ENCODE data around the gene BTF3L4. TPM values are rescaled to one million over a fixed set of nuclear protein-coding genes. Genes with fewer than 3 reads are reported as not detected.

The BTF3L4 gene
- total RNA-seq (2014; rRNA removed; shearing (Covaris generic)) (53.2 and 68.6 TPM in 2 replicates), polyA plus RNA-seq (2016; fragmentation: Nextera tagmentation; extraction: Ambion mirVana) (100 and 101 TPM in 2 replicates)

DNA sequence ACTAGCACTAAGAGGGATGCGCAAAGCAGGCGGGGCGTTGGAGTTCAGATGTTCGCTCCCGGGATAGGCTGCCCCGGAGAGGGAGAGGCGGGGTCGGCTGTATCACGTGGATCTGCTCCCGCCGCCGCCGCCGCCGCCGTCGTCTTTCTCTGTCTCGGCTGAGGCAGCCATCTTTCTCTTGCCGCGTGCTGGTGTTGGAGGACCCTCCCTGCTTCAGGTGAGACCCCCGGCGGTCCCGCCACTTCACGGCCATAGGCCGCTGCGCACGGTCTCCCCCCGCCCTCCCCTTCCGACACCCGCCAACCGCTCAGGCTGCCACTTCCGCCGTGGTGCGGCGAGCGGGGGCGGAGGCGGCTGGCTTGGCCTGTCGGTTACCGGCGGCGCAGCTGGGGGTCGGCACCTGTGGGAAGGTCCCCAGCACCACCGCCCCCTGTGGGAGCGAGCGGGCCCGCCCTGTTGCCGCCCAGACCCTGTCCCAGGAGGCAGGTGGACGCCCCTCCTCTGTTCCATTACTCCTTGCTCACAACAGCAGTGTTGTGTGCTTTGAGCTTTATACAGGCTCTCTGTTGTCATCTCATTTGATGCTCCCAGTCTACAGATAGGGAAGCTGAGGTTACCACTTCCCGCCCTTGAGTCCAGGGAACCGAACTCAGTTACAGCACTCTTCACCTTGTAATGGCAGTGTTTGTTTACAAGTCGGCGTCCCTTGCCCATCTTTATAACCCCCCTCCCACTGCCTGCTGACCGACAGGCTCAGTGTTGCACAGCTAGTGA lies at the start of gene BTF3L4:
BTF3L4 (plus strand) TSS at position 133 of the 774 bp plus-strand sequence. CDS start 3,553 bp downstream, outside the sequence.
- 0 to 1% methylated on average over 29 to 48 of the region's 54 CpGs for WGBS, 2 experiments (ENCODE audit: low coverage in 1 of 2, low lambda C conversion rate in 2 of 2, missing lambda C conversion rate in 2 of 2)
- Histone ChIP-seq H4K20me1 (ENCODE audit: insufficient read depth) (no peaks in the 10 kb centered on the region; the same call in none of the 2 replicates), H3F3A (ENCODE audit: insufficient read depth) (peaks cover 39% of the 10 kb centered on the region; the same call in 1 of the 2 replicates), H3K27me3 (replicated peaks; ENCODE audit: insufficient read depth) (no peaks in the 10 kb centered on the region), H3K9me3 (ENCODE audit: low read depth) (no peaks in the 10 kb centered on the region), H3K4me3 (peak within 1 kb of the TSS; percentile 97), H3K79me2 (ENCODE audit: insufficient read depth) (peaks cover 89% of the 10 kb centered on the region), H3K9ac (peak within 1 kb of the TSS; percentile 94), H2AFZ (peak within 1 kb of the TSS; percentile 85), H3K4me2 (ENCODE audit: unreplicated experiment) (peak within 1 kb of the TSS; percentile 97), H3K9me2 (ENCODE audit: insufficient read depth) (no peaks in the 10 kb centered on the region), H3K4me1 (ENCODE audit: insufficient read depth) (peaks cover 41% of the 10 kb centered on the region), H3K27ac (peak within 1 kb of the TSS; percentile 90), H3K36me3 (ENCODE audit: low read depth) (peaks cover 18% of the 10 kb centered on the region)
- TF ChIP-seq EZH2phosphoT487 (IDR thresholded peaks at IDR 0.05; ENCODE audit: insufficient read depth, low read depth) = no peak
- no peak for TF ChIP-seq EZH2 (IDR thresholded peaks at IDR 0.05; ENCODE audit: insufficient read depth, poor library complexity, severe bottlenecking)
- in situ Hi-C loops (cut with MboI) = no loop called here
- DNase-seq = peak; percentile 97

- in situ Hi-C loops (cut with MboI) = no loop called here
- Histone ChIP-seq H3K27me3 (replicated peaks; ENCODE audit: insufficient read depth) (no peaks in the 10 kb centered on the region), H3K9me3 (ENCODE audit: low read depth) (no peaks in the 10 kb centered on the region), H3K4me3 (no peak overlapping the region), H3K79me2 (ENCODE audit: insufficient read depth) (no peaks in the 10 kb centered on the region), H3K9ac (no peak overlapping the region), H3K4me1 (ENCODE audit: insufficient read depth) (peaks cover 24% of the 10 kb centered on the region), H3F3A (ENCODE audit: insufficient read depth) (peaks cover 20% of the 10 kb centered on the region), H2AFZ (peak overlapping the region; percentile 40; the same call in 1 of the 2 replicates), H3K36me3 (ENCODE audit: low read depth) (no peaks in the 10 kb centered on the region), H3K4me2 (ENCODE audit: unreplicated experiment) (no peak overlapping the region), H4K20me1 (ENCODE audit: insufficient read depth) (no peaks in the 10 kb centered on the region), H3K27ac (no peak overlapping the region), H3K9me2 (ENCODE audit: insufficient read depth) (no peaks in the 10 kb centered on the region)
- TF ChIP-seq EZH2 (IDR thresholded peaks at IDR 0.05; ENCODE audit: insufficient read depth, poor library complexity, severe bottlenecking) (no peak), EZH2phosphoT487 (IDR thresholded peaks at IDR 0.05; ENCODE audit: insufficient read depth, low read depth) (no peak)
- WGBS, 2 experiments (ENCODE audit: low coverage in 1 of 2, low lambda C conversion rate in 2 of 2, missing lambda C conversion rate in 2 of 2) = 55 to 60% methylated on average over 5 of the region's 5 CpGs
- peak; percentile 8 for DNase-seq
Observed at GRCh38 chr1:52007215-52008002, 48.7 kb upstream of the BTF3L4 start.

DNA sequence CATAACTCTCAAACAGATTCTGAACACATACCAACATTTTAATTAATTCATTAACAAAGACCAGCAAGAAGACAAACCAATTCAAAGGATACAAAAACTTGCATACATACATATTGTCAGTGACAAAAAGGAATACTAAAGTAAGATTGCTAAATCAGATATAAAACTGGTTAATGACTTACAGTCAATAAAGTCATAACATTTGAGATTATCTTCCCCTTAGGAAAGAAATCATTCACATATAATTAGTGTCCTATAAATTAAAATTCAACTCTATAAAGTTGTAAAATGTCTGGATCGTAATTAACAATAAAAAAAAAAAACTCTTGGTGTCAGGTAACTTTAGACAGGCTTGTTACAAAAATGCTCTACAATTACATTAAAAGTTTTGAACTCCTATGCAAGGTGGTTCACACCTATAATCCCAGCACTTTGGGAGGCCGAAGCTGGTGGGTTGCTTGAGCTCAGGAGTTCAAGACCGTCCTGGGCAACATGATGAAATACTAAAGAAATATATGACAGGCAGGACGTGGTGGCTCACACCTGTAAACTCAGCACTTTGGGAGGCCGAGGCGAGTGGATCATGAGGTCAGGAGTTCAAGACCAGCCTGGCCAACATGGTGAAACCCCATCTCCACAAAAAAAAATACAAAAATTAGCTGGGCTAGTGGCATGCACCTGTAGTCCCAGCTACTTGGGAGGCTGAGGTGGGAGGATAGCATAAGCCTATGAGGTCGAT lies 47.9 kb upstream of the BTF3L4 start:
- DNase-seq = no peak
- 77 to 84% methylated on average over 7 of the region's 7 CpGs for WGBS, 2 experiments (ENCODE audit: low coverage in 1 of 2, low lambda C conversion rate in 2 of 2, missing lambda C conversion rate in 2 of 2)
- Histone ChIP-seq H3K4me1 (ENCODE audit: insufficient read depth) (peaks cover 24% of the 10 kb centered on the region), H3K36me3 (ENCODE audit: low read depth) (no peaks in the 10 kb centered on the region), H2AFZ (no peak overlapping the region), H3F3A (ENCODE audit: insufficient read depth) (peaks cover 20% of the 10 kb centered on the region), H3K9me2 (ENCODE audit: insufficient read depth) (no peaks in the 10 kb centered on the region), H4K20me1 (ENCODE audit: insufficient read depth) (no peaks in the 10 kb centered on the region), H3K79me2 (ENCODE audit: insufficient read depth) (no peaks in the 10 kb centered on the region), H3K27ac (no peak overlapping the region), H3K9me3 (ENCODE audit: low read depth) (no peaks in the 10 kb centered on the region), H3K9ac (no peak overlapping the region), H3K27me3 (replicated peaks; ENCODE audit: insufficient read depth) (no peaks in the 10 kb centered on the region), H3K4me3 (no peak overlapping the region), H3K4me2 (ENCODE audit: unreplicated experiment) (no peak overlapping the region)
- TF ChIP-seq EZH2 (IDR thresholded peaks at IDR 0.05; ENCODE audit: insufficient read depth, poor library complexity, severe bottlenecking) (no peak), EZH2phosphoT487 (IDR thresholded peaks at IDR 0.05; ENCODE audit: insufficient read depth, low read depth) (no peak)
- in situ Hi-C loops (cut with MboI) = no loop called here

- no peak overlapping the region for H3K9ac ChIP-seq
- no peak for TF ChIP-seq EZH2 (IDR thresholded peaks at IDR 0.05; ENCODE audit: insufficient read depth, poor library complexity, severe bottlenecking)
- no peak for TF ChIP-seq EZH2phosphoT487 (IDR thresholded peaks at IDR 0.05; ENCODE audit: insufficient read depth, low read depth)
- 77 to 86% methylated on average over 2 of the region's 2 CpGs for WGBS, 2 experiments (ENCODE audit: low coverage in 1 of 2, low lambda C conversion rate in 2 of 2, missing lambda C conversion rate in 2 of 2)
Observed at GRCh38 chr1:52022133-52022532, 34.0 kb upstream of the BTF3L4 start.

More at GRCh38 chr1:52022133-52022532, 34.0 kb upstream of the BTF3L4 start:
- H4K20me1 ChIP-seq (ENCODE audit: insufficient read depth) = no peaks in the 10 kb centered on the region
- DNase-seq = no peak
- H3K4me1 ChIP-seq (ENCODE audit: insufficient read depth) = no peaks in the 10 kb centered on the region
- no peak overlapping the region for H3K4me3 ChIP-seq
- H2AFZ ChIP-seq = no peak overlapping the region
- H3K4me2 ChIP-seq (ENCODE audit: unreplicated experiment) = no peak overlapping the region
- peaks cover 36% of the 10 kb centered on the region for H3K36me3 ChIP-seq (ENCODE audit: low read depth)
- no peaks in the 10 kb centered on the region for H3K79me2 ChIP-seq (ENCODE audit: insufficient read depth)
- H3K9me2 ChIP-seq (ENCODE audit: insufficient read depth) = no peaks in the 10 kb centered on the region
- H3K27me3 ChIP-seq (replicated peaks; ENCODE audit: insufficient read depth) = no peaks in the 10 kb centered on the region
- in situ Hi-C loops (cut with MboI) = no loop called here
- H3K9me3 ChIP-seq (ENCODE audit: low read depth) = no peaks in the 10 kb centered on the region
- H3K27ac ChIP-seq = no peak overlapping the region
- 0 out of 2 replicates have a peak, but pooled peaks cover 4% of the 10 kb centered on the region for H3F3A ChIP-seq (ENCODE audit: insufficient read depth)
